ENCODE data around the gene REPS1.
A peak's percentile ranks its signal among the peaks of the same experiment; 100 is the strongest.

Gene REPS1

GRCh38 chr6:139028658-139029469 is 40.8 kb upstream of the REPS1 start, which contains the start of gene ABRACL (continued):
- no peak for TF ChIP-seq ZNF639 (tag by site-specific recombination; IDR thresholded peaks at IDR 0.05)
- no peak for TF ChIP-seq GFI1B (tag by site-specific recombination; IDR thresholded peaks at IDR 0.05)
- TF ChIP-seq KLF17 (tag by site-specific recombination; IDR thresholded peaks at IDR 0.05): no peak

GRCh38 chr6:139028215-139028657 is 40.2 kb upstream of the REPS1 start:
- H3K9me3 ChIP-seq (ENCODE audit: control insufficient read depth, insufficient read depth, low read depth, low read length): no peaks in the 10 kb centered on the region
- CTCF ChIA-PET: interaction anchor here (1.2 to 1.6 kb wide), 2 partner anchors 39 to 211 kb away, joined by 4 to 7 read pairs; partner anchors contain the start of gene REPS1
- peak overlapping the region; percentile 78 for H3K27ac ChIP-seq (ENCODE audit: extremely low read depth, low read depth, low read length)
- POLR2A ChIA-PET: interaction anchor here (0.6 to 1.2 kb wide), 6 partner anchors 10 to 255 kb away, joined by 3 to 4 read pairs (median 3); partner anchors contain the start of gene CCDC28A
- TF ChIP-seq ZNF639 (tag by site-specific recombination; IDR thresholded peaks at IDR 0.05): no peak
- peak; percentile 82; the same call in 1 of the 2 replicates for TF ChIP-seq IKZF3 (tag by site-specific recombination; IDR thresholded peaks at IDR 0.05)
- 0 out of 2 replicates have a peak, but pooled peaks have one; percentile 10 for TF ChIP-seq ZSCAN30 (tag by site-specific recombination; IDR thresholded peaks at IDR 0.05)
- TF ChIP-seq SP3 (tag by site-specific recombination; IDR thresholded peaks at IDR 0.05): 0 out of 2 replicates have a peak, but pooled peaks have one; percentile 70
- TF ChIP-seq ZBTB48 (tag by site-specific recombination; IDR thresholded peaks at IDR 0.05): peak; percentile 90; the same call in 1 of the 2 replicates
- TF ChIP-seq ZNF280D (tag by site-specific recombination; IDR thresholded peaks at IDR 0.05): no peak
- TF ChIP-seq ZBTB8A (tag by site-specific recombination; IDR thresholded peaks at IDR 0.05): peak; percentile 95
- TF ChIP-seq ZNF623 (tag by site-specific recombination; IDR thresholded peaks at IDR 0.05): 0 out of 2 replicates have a peak, but pooled peaks have one; percentile 22
- peak; percentile 25; the same call in 1 of the 2 replicates for TF ChIP-seq ATF2 (tag by site-specific recombination; IDR thresholded peaks at IDR 0.05; ENCODE audit: low read depth)
- H3K36me3 ChIP-seq (ENCODE audit: control insufficient read depth in 2 of 2, insufficient read depth in 1 of 2, low read length in 2 of 2): peaks cover 0 to 1% of the 10 kb centered on the region in 2 experiments; a peak in 1 of 3 replicates
- peak overlapping the region; percentile 92 for H3K4me3 ChIP-seq (ENCODE audit: low read depth, low read length)
- H3K4me1 ChIP-seq (ENCODE audit: control insufficient read depth, insufficient read depth, low read length): peaks cover 7% of the 10 kb centered on the region

All from HEK293 (cell line).